Islet precursor cell (in vitro differentiated cells): ENCODE data around the gene PAXX.

Experiments
- DNase-seq: peaks from one replicate; pipeline ENCODE4 v3.0.0-alpha.2; 2018

The PAXX gene

DNA sequence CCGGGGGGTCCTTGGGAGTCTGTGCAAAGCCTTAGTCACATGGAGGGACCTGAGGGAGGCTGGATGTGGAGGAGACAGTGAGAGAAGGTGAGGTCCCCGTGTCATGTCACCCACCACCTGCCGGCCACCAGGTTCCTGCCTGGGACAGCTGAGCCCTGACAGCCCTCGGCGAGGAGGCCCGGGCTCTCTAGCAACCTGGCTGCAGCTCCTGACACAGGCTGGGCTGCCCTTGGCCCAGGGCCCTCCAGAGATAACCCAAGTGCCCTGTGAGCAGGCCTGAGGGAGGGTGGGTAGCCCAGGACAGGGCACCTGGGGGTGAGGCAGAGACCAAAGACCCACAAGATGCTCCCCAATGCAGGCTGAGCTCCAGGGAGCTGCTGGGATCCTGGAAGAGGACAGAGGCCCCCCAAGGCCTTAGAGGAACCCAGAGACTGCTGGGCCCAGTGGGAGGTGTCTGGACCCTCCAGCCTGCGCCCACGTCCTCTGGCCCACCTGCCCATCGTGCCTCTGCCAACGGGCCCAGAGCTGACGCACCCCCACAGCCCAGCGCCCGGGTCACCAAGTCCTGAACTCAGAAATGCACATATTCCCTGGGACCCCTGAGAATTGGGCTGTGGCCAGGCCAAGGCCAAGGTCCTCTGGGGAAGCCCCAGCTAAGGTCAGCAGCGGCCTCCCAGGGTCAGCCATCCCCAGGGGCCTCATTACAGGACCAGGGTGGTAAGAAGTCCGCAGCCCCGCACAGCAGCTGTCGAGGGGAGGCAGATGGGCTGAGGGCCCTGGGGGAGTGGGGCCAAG, 23.7 kb upstream of the PAXX start:
- DNase-seq: no peak

- no peak for DNase-seq
These were observed 23.1 kb upstream of the PAXX start for GRCh38 chr9:136969150-136969549.

DNA sequence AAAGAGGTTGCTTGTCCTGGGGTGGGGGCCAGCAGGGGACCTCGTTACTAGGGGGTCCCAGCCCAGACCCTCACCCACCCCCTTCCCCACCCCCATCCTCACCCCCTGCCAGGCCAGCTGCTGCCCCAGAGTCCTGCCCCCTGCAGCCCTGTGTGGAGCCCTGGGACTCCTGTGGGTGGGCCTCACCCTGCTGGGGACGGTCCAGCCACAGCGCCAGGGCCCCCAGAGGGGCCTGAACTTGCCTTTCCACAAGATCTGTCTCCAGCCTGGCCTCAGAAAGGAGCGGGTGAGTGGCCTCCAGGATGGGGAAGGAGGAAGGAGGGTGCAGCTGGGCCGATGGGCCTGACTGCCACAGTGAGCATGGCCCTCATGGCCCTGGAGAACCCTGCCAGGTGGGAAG, 22.4 kb upstream of the PAXX start:
- DNase-seq: no peak

DNA sequence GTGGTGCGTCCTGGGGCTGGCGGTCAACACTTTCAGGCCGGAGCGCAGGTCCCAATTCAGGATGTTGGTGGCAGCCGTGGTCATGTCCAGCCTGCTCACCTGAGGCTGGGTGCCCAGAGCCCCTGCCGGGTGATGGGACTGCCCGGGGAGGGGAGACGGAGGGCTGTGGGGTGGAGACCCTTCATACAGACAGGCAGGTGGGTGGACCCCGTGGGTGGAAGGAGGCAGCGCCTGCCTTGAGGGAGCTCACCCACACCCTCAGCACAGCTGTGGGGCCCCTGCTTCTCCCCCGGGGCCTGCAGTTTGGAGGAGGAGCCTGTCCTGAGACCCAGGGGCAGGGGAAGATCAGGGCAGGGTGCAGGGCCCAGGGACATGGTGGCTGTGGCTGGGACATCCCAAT, 21.9 kb upstream of the PAXX start:
- DNase-seq: no peak

DNA sequence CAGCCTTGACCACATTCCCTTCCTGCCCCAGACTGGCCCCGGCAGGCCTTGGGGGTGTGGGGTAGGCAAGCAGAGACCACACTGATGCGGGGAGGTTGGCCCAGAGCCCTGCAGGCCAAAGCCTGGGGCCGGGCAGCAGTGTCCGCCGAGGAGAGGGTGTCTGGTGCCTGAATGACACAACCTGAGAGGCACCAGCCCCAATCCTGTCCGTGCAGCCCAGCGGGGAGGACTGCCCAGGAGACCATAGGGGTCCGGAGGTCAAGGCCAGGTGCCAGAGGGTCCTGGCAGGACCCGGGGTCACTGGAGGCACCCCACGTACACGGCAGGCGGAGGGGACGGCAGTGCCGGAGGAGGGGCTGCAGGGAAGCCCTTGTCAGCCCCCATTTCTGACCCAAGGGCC, 20.5 kb upstream of the PAXX start:
- no peak for DNase-seq

DNA sequence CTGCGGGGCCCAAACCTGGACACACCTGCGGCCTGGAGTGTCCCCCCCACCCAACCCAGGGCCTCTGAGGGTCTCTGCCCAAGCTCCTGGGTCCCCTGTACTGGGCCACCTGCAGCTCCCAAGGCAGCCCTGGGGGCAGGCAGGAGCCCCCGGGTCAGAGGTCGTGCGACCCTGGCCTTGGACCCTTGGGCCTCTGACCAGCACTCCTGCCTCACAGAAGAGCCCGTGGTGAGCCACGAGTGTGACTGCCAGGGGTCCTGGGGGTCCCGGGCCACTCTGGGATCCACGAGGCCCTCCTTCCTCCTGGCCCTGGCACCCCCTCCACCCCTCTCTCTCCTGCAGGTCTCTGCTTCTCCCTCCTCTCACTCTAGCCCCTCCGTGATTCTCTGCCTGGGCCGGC, 19.9 kb upstream of the PAXX start:
- DNase-seq: no peak

- no peak for DNase-seq
These were observed 19.5 kb upstream of the PAXX start for GRCh38 chr9:136972743-136973142.

- DNase-seq: no peak
These were observed 18.3 kb upstream of the PAXX start for GRCh38 chr9:136973618-136974617.

- DNase-seq: no peak
These were observed 17.2 kb upstream of the PAXX start for GRCh38 chr9:136974817-136975535.

GRCh38 chr9:136975644-136976043, 16.6 kb upstream of the PAXX start:
- no peak for DNase-seq

DNA sequence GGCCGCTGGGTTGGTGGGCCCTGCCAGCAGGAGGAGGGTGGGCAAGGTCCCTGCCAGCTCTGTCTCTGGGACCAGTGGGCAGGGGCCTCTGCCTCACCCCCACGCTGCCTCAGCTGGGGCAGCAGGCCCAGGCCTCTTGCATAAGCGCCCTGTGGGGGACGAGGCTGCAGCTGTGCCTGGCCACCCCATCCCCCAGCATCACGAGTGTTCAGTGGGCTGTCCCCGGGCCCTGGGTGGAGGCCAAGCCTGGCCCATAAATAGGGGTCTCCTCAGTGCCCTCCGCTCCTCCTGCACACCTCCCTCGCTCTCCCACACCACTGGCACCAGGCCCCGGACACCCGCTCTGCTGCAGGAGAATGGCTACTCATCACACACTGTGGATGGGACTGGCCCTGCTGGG, 15.0 kb upstream of the PAXX start, which contains the start of gene PTGDS:
TSS of gene PTGDS (plus strand) at position 282 of the 400 bp plus-strand sequence. CDS start at position 357, 75 bp downstream.
- no peak for DNase-seq

- no peak for DNase-seq
These were observed 14.6 kb upstream of the PAXX start for GRCh38 chr9:136977649-136978072.

GRCh38 chr9:136978073-136978864, 14.0 kb upstream of the PAXX start:
- peak; percentile 84 for DNase-seq

DNA sequence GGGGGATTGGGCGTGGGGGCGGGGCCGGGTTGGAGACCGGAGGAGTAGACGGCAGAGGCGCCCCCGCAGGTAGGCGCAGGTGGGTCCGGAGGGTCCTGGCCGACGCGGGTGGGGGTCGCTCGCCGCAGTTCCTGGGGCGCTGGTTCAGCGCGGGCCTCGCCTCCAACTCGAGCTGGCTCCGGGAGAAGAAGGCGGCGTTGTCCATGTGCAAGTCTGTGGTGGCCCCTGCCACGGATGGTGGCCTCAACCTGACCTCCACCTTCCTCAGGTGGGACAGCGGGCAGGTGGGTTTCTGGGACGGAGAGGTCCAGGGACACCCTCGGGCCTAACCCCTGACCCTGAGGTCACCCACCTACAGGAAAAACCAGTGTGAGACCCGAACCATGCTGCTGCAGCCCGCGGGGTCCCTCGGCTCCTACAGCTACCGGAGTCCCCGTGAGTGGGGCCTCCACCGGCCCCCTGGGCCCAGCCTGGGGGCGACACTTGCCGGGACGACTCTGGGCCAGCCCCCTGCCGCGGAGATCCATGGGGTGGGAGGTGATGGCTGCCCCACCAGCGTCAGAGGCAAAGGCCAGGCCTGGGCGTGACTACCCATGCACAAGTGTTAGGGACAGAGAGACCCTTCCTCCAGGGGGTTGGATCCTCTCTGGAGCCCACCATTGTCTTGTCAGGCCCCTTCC, 13.2 kb upstream of the PAXX start:
- no peak for DNase-seq

GRCh38 chr9:136979769-136980587, 12.2 kb upstream of the PAXX start:
- DNase-seq: no peak

DNA sequence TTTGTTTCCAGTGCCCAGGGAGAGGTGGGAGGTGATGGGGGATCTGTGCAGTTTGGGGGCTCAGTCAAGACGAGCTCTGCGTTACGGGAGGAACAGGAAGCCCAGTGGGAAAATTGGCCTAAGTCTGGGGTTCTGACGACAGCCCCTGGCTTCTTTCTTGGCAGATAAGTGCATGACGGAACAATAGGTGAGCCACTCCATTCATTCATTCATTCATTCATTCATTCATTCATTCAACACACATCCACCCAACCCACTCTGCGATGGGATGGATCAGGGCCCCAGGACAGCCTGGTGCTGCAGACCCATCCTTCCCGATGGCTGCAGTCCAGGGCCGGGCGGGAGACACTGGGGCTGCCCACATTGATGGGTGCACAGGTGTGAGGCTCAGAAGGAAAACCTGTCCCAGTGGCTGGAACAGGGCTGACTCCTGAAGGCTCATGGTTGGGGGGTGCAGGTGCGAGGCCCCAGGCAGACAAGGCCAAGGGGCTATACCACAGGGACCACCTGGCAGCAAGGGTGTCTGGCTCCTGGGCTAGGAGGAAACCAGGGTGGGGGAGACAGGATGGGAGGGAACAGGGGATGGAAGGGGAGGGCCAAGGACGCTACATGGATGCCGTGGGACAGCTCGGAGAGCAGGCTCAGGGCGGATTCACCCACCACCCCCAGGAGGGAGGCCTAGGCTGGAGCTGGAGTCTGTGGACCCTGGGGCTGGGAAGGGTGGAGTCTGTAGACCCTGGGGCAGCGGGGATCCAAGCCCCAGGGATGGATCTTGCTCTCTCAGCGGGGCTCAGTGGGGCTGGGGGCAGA, 11.3 kb upstream of the PAXX start:
- DNase-seq: no peak

DNA sequence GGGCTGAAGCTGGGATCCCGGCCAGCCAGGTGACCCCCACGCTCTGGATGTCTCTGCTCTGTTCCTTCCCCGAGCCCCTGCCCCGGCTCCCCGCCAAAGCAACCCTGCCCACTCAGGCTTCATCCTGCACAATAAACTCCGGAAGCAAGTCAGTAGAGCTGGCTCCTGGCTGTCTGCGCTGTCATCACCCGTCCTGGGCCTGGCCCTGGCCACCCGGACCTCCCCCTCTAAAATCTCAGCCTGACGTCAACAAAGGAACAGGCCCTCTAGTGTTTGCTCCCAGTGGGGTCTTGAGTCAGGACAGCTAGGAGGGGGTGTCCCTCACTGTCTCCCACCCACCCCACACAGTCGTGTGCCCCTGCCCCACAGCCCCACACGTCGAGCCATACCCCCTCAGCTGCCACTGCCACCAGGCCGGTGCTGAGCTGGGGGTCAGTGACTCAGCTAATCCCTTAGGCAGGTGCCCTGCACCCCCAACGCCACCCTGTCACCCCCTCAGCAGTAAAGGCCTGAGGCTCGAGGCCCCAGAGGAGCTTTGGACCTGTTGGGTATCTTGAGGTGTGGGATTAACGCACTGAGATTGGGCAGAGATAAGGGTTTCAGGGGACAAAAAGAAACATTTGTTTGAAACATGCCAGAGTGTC, 10.5 kb upstream of the PAXX start:
- DNase-seq: no peak

DNA sequence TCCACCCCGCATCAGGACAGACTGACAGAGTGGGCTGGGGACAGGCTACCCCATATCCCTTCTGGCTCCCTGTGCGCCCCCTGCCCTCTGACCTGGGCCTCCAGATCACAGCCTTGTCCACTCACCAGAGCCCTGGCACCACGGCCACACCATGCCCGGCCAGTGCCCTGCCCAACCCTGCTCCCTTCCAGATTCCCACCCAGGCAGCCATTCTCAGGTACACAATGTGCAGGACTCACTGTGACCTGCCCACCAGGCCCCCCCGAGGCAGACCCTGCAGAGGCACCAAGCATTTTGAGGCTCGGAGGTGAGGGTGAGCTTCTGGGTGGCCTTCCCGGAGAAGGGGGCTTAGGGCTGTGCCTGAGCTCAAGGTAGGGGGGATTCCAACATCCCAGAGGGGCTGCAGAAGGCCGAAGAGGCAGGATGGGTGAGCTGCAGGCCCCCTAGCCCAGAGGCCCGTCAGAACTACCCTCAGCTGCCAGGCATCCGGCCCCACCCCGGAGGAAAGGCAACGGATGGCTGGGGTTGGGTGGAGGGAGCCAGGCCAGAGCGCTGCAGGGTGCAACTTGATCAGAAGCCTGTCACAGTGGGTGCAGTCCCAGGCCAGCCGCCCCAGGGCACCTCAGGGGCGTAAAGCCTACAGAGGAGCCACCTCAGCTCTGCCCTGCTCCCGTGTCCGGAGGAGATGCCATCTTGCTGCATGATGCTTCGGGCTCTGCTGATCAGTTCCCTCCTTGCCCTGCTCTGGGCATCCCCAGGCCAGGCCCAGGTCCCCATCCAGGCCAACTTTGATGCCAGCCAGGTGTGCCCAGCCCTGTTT, 9.8 kb upstream of the PAXX start, which contains the start of gene LCNL1:
TSS of gene LCNL1 (plus strand) at position 762 of the 820 bp plus-strand sequence. CDS start 594 bp downstream, outside the sequence.
- no peak for DNase-seq
